Nephron progenitor cell (in vitro differentiated cells): ENCODE measurements around the gene PHYHIPL.
A peak's percentile ranks its signal among the peaks of the same experiment; 100 is the strongest.

Experiments
- DNase-seq: peaks from one replicate; pipeline ENCODE4 v3.0.0; 2021
- H3K27ac Mint-ChIP-seq: 2 replicates; pipeline ENCODE4 v1.8.0; 2021; ENCODE audit warnings: mild to moderate bottlenecking, moderate library complexity, mixed read lengths
- H3K27me3 Mint-ChIP-seq: 2 replicates; pipeline ENCODE4 v1.8.0; 2021; ENCODE audit warnings: mild to moderate bottlenecking, low read depth, mixed read lengths; ENCODE audit not compliant: poor library complexity
- H3K36me3 Mint-ChIP-seq: 2 replicates; pipeline ENCODE4 v1.8.0; 2021; ENCODE audit warnings: low read depth, mixed read lengths
- H3K4me1 Mint-ChIP-seq: 2 replicates; pipeline ENCODE4 v1.8.0; 2021; ENCODE audit warnings: mixed read lengths
- H3K4me3 Mint-ChIP-seq: 2 replicates; pipeline ENCODE4 v1.8.0; 2021; ENCODE audit warnings: mild to moderate bottlenecking, moderate library complexity, mixed read lengths
- H3K9me3 Mint-ChIP-seq: 2 replicates; pipeline ENCODE4 v1.8.0; 2021; ENCODE audit warnings: mild to moderate bottlenecking, moderate library complexity, mixed read lengths
- TF ChIP-seq, protein P1 (sequence below): fragments of 200-600 bp; sonication (generic); IDR thresholded peaks from 2 replicates; pipeline ENCODE4 v1.5.0; 2021; ENCODE audit warnings: antibody characterized with exemption

The PHYHIPL gene

DNA sequence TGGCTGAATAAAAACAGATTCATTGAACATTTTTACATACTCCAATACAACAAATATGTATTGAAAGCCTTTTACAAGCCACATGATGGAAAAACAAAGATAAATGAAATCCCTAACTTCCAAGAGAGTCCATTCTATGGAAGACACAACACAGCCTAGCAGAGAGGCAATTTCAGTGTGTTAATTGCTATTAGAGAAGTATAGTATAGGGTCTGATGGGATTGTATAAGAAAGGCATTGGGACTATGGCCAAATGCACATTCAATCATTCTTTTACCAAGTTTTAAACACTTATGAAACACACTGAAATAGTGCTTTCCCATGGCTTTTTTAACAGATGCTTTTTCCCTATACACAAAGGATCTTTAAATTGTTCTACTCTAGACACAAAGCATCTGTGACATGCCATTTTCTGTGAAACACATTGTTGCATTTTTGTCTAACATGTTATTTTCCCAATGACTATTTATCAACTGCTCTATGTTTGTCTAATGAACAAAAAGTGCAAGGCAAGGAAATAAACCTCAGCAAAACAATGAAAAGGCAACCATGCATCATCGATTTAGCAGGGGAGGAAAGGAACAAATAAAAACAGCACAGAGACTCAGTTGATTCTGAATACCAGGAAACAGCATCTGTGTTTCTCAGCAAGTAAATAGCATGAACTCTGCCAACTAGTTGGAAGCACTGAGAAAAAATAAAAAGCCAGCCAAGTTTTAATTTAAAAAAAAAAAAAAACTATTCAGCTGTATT lies 42.4 kb upstream of the PHYHIPL start:
- no peak overlapping the region for H3K4me3 Mint-ChIP-seq
- H3K27ac Mint-ChIP-seq = no peak overlapping the region
- no peaks in the 10 kb centered on the region for H3K27me3 Mint-ChIP-seq
- H3K9me3 Mint-ChIP-seq = no peaks in the 10 kb centered on the region
- no peaks in the 10 kb centered on the region for H3K36me3 Mint-ChIP-seq
- peaks cover 31% of the 10 kb centered on the region for H3K4me1 Mint-ChIP-seq
- DNase-seq = no peak
- TF ChIP-seq, protein P1, sequence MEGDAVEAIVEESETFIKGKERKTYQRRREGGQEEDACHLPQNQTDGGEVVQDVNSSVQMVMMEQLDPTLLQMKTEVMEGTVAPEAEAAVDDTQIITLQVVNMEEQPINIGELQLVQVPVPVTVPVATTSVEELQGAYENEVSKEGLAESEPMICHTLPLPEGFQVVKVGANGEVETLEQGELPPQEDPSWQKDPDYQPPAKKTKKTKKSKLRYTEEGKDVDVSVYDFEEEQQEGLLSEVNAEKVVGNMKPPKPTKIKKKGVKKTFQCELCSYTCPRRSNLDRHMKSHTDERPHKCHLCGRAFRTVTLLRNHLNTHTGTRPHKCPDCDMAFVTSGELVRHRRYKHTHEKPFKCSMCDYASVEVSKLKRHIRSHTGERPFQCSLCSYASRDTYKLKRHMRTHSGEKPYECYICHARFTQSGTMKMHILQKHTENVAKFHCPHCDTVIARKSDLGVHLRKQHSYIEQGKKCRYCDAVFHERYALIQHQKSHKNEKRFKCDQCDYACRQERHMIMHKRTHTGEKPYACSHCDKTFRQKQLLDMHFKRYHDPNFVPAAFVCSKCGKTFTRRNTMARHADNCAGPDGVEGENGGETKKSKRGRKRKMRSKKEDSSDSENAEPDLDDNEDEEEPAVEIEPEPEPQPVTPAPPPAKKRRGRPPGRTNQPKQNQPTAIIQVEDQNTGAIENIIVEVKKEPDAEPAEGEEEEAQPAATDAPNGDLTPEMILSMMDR = no peak

- peaks cover 31% of the 10 kb centered on the region for H3K4me1 Mint-ChIP-seq
- TF ChIP-seq, protein P1 = no peak
- H3K27me3 Mint-ChIP-seq = no peaks in the 10 kb centered on the region
- H3K36me3 Mint-ChIP-seq = no peaks in the 10 kb centered on the region
- H3K27ac Mint-ChIP-seq = no peak overlapping the region
- no peak for DNase-seq
- H3K4me3 Mint-ChIP-seq = no peak overlapping the region
- no peaks in the 10 kb centered on the region for H3K9me3 Mint-ChIP-seq
Observed at GRCh38 chr10:59134785-59135184, 41.7 kb upstream of the PHYHIPL start.

DNA sequence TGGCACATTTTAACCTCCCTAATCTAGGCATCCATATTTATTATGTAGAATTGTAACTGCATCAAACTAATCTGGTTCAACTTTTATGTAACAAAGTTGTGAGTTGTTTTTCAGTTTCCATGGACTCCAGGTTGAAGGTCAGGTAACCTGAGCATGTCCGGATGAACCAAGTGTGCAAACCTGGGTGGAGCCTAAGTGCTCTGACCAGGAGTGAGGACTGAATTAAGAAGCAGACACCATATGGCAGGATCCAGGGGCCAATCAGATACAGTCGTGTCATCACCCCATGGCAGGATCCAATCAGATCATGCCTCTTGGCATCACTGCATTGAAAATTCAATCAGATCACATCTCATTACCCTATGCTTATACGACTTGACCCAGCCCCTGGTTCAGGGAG lies 41.2 kb upstream of the PHYHIPL start:
- Mint-ChIP-seq H3K27ac (no peak overlapping the region), H3K27me3 (no peaks in the 10 kb centered on the region), H3K36me3 (no peaks in the 10 kb centered on the region), H3K4me3 (no peak overlapping the region), H3K9me3 (no peaks in the 10 kb centered on the region), H3K4me1 (peaks cover 31% of the 10 kb centered on the region)
- TF ChIP-seq, protein P1 = no peak
- DNase-seq = peak; percentile 6

- peaks cover 19% of the 10 kb centered on the region for H3K4me1 Mint-ChIP-seq
- DNase-seq = no peak
Observed at GRCh38 chr10:59138052-59138451, 38.4 kb upstream of the PHYHIPL start.

DNA sequence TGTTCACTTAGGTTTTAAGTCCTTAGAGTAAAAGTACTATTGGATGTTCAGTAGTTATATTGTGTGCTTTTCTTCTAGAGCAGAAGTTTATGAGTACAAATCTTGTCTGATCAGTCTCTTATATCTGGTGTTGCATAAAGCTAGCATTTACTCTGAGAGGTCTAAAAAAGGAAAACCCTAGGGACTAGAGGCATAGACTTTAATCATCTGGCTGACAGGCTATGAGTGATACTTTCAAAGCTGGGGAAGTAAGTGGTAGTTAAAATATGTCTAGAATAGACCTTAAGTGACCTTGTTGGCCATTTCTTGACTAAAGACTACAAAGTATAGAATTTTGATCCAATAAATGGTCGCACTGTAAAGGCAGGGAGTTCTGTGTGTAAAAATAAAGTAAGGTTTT lies 32.9 kb upstream of the PHYHIPL start:
- no peak for DNase-seq
- TF ChIP-seq, protein P1 = no peak
- Mint-ChIP-seq H3K27ac (no peak overlapping the region), H3K9me3 (no peaks in the 10 kb centered on the region), H3K4me1 (no peaks in the 10 kb centered on the region), H3K4me3 (no peak overlapping the region), H3K36me3 (no peaks in the 10 kb centered on the region), H3K27me3 (peaks cover 16% of the 10 kb centered on the region)

More at GRCh38 chr10:59138052-59138451, 38.4 kb upstream of the PHYHIPL start:
- no peak overlapping the region for H3K27ac Mint-ChIP-seq
- no peaks in the 10 kb centered on the region for H3K36me3 Mint-ChIP-seq
- TF ChIP-seq, protein P1 = no peak
- no peaks in the 10 kb centered on the region for H3K9me3 Mint-ChIP-seq
- H3K4me3 Mint-ChIP-seq = no peak overlapping the region
- no peaks in the 10 kb centered on the region for H3K27me3 Mint-ChIP-seq

- Mint-ChIP-seq H3K4me1 (no peaks in the 10 kb centered on the region), H3K36me3 (no peaks in the 10 kb centered on the region), H3K27ac (no peak overlapping the region), H3K9me3 (no peaks in the 10 kb centered on the region), H3K4me3 (no peak overlapping the region), H3K27me3 (peaks cover 16% of the 10 kb centered on the region)
- no peak for DNase-seq
- TF ChIP-seq, protein P1 = no peak
Observed at GRCh38 chr10:59148701-59149100, 27.7 kb upstream of the PHYHIPL start.
